ENCODE measurements around the gene HNRNPAB.

HNRNPAB gene

GRCh38 chr5:178247481-178248456 lies 43.4 kb downstream of the HNRNPAB start:
- no peak overlapping the region for H3K27ac ChIP-seq (ENCODE audit: low read depth, low read length)
- no peak overlapping the region for H3K4me3 ChIP-seq (ENCODE audit: low read length)
- H3K56ac ChIP-seq (ENCODE audit: low read length): no peak overlapping the region
- no peak overlapping the region for H4K8ac ChIP-seq (ENCODE audit: low read depth, low read length)
- no peak overlapping the region for H2BK5ac ChIP-seq (ENCODE audit: low read length)
- no peaks in the 10 kb centered on the region for H3K4me1 ChIP-seq (ENCODE audit: control insufficient read depth, low read depth, low read length)
- no peak overlapping the region for H3K18ac ChIP-seq (ENCODE audit: low read length)
- no peak overlapping the region for H2AK5ac ChIP-seq (ENCODE audit: low read length)
- no peak overlapping the region for H3K9ac ChIP-seq (ENCODE audit: low read length)
- H3K79me1 ChIP-seq (ENCODE audit: low read length): no peaks in the 10 kb centered on the region
- H3K4me2 ChIP-seq (ENCODE audit: low read length): no peak overlapping the region
- no peak overlapping the region for H3K23ac ChIP-seq (ENCODE audit: low read length)
- WGBS (ENCODE audit: extremely low coverage, insufficient coverage, low lambda C conversion rate): no CpG with 5 or more reads among the region's 24 CpGs
- H3K79me2 ChIP-seq (ENCODE audit: control insufficient read depth, insufficient read depth, low read length): no peaks in the 10 kb centered on the region
- no peak overlapping the region for H2BK15ac ChIP-seq (replicated peaks; ENCODE audit: low read depth)
- no peak overlapping the region for H3K4ac ChIP-seq (ENCODE audit: low read depth, low read length)
- H3K27me3 ChIP-seq (ENCODE audit: insufficient read depth, low read length, poor library complexity): no peaks in the 10 kb centered on the region
- H4K5ac ChIP-seq (ENCODE audit: low read length): no peak overlapping the region
- DNase-seq: no peak
- no peak overlapping the region for H2BK120ac ChIP-seq (ENCODE audit: low read depth, low read length)
- no peaks in the 10 kb centered on the region for H3K36me3 ChIP-seq (ENCODE audit: control insufficient read depth, insufficient read depth, low read length)

GRCh38 chr5:178248750-178249149 lies 44.4 kb downstream of the HNRNPAB start:
- Histone ChIP-seq H3K9ac (ENCODE audit: low read length) (no peak overlapping the region), H3K79me2 (ENCODE audit: control insufficient read depth, insufficient read depth, low read length) (no peaks in the 10 kb centered on the region), H3K79me1 (ENCODE audit: low read length) (no peaks in the 10 kb centered on the region), H4K5ac (ENCODE audit: low read length) (no peak overlapping the region), H3K23ac (ENCODE audit: low read length) (no peak overlapping the region), H2BK15ac (replicated peaks; ENCODE audit: low read depth) (no peak overlapping the region), H3K4ac (ENCODE audit: low read depth, low read length) (no peak overlapping the region), H3K27me3 (ENCODE audit: insufficient read depth, low read length, poor library complexity) (no peaks in the 10 kb centered on the region), H2AK5ac (ENCODE audit: low read length) (no peak overlapping the region), H2BK120ac (ENCODE audit: low read depth, low read length) (no peak overlapping the region), H4K8ac (ENCODE audit: low read depth, low read length) (no peak overlapping the region), H3K4me3 (ENCODE audit: low read length) (no peak overlapping the region), H3K4me1 (ENCODE audit: control insufficient read depth, low read depth, low read length) (no peaks in the 10 kb centered on the region), H3K4me2 (ENCODE audit: low read length) (no peak overlapping the region), H3K36me3 (ENCODE audit: control insufficient read depth, insufficient read depth, low read length) (no peaks in the 10 kb centered on the region), H3K56ac (ENCODE audit: low read length) (no peak overlapping the region), H3K27ac (ENCODE audit: low read depth, low read length) (no peak overlapping the region), H3K18ac (ENCODE audit: low read length) (no peak overlapping the region), H2BK5ac (ENCODE audit: low read length) (no peak overlapping the region)
- WGBS (ENCODE audit: extremely low coverage, insufficient coverage, low lambda C conversion rate): no CpG with 5 or more reads among the region's 18 CpGs
- no peak for DNase-seq

GRCh38 chr5:178249191-178249989 lies 45.1 kb downstream of the HNRNPAB start:
- Histone ChIP-seq H3K27ac (ENCODE audit: low read depth, low read length) (no peak overlapping the region), H4K5ac (ENCODE audit: low read length) (no peak overlapping the region), H3K4ac (ENCODE audit: low read depth, low read length) (no peak overlapping the region), H3K9ac (ENCODE audit: low read length) (no peak overlapping the region), H2BK120ac (ENCODE audit: low read depth, low read length) (no peak overlapping the region), H3K36me3 (ENCODE audit: control insufficient read depth, insufficient read depth, low read length) (no peaks in the 10 kb centered on the region), H2BK15ac (replicated peaks; ENCODE audit: low read depth) (no peak overlapping the region), H3K56ac (ENCODE audit: low read length) (no peak overlapping the region), H3K4me2 (ENCODE audit: low read length) (no peak overlapping the region), H2BK5ac (ENCODE audit: low read length) (no peak overlapping the region), H4K8ac (ENCODE audit: low read depth, low read length) (no peak overlapping the region), H3K23ac (ENCODE audit: low read length) (no peak overlapping the region), H3K79me2 (ENCODE audit: control insufficient read depth, insufficient read depth, low read length) (no peaks in the 10 kb centered on the region), H3K27me3 (ENCODE audit: insufficient read depth, low read length, poor library complexity) (no peaks in the 10 kb centered on the region), H2AK5ac (ENCODE audit: low read length) (no peak overlapping the region), H3K4me1 (ENCODE audit: control insufficient read depth, low read depth, low read length) (no peaks in the 10 kb centered on the region), H3K4me3 (ENCODE audit: low read length) (no peak overlapping the region), H3K79me1 (ENCODE audit: low read length) (no peaks in the 10 kb centered on the region), H3K18ac (ENCODE audit: low read length) (no peak overlapping the region)
- DNase-seq: no peak
- no CpG with 5 or more reads among the region's 13 CpGs for WGBS (ENCODE audit: extremely low coverage, insufficient coverage, low lambda C conversion rate)

- Histone ChIP-seq H2BK15ac (replicated peaks; ENCODE audit: low read depth) (no peak overlapping the region), H3K4ac (ENCODE audit: low read depth, low read length) (no peak overlapping the region), H3K56ac (ENCODE audit: low read length) (no peak overlapping the region), H3K36me3 (ENCODE audit: control insufficient read depth, insufficient read depth, low read length) (no peaks in the 10 kb centered on the region), H4K5ac (ENCODE audit: low read length) (no peak overlapping the region), H3K23ac (ENCODE audit: low read length) (no peak overlapping the region), H3K9ac (ENCODE audit: low read length) (no peak overlapping the region), H2BK5ac (ENCODE audit: low read length) (no peak overlapping the region), H4K8ac (ENCODE audit: low read depth, low read length) (no peak overlapping the region), H3K18ac (ENCODE audit: low read length) (no peak overlapping the region), H3K79me1 (ENCODE audit: low read length) (no peaks in the 10 kb centered on the region), H2AK5ac (ENCODE audit: low read length) (no peak overlapping the region), H3K27ac (ENCODE audit: low read depth, low read length) (no peak overlapping the region), H3K27me3 (ENCODE audit: insufficient read depth, low read length, poor library complexity) (no peaks in the 10 kb centered on the region), H3K79me2 (ENCODE audit: control insufficient read depth, insufficient read depth, low read length) (no peaks in the 10 kb centered on the region), H3K4me3 (ENCODE audit: low read length) (no peak overlapping the region), H3K4me1 (ENCODE audit: control insufficient read depth, low read depth, low read length) (no peaks in the 10 kb centered on the region), H3K4me2 (ENCODE audit: low read length) (no peak overlapping the region), H2BK120ac (ENCODE audit: low read depth, low read length) (no peak overlapping the region)
- no peak for DNase-seq
- WGBS (ENCODE audit: extremely low coverage, insufficient coverage, low lambda C conversion rate): no CpG with 5 or more reads among the region's 6 CpGs
Measured at GRCh38 chr5:178250263-178250662, 45.9 kb downstream of the HNRNPAB start.

GRCh38 chr5:178252258-178252657 lies 47.9 kb downstream of the HNRNPAB start:
- Histone ChIP-seq H3K79me1 (ENCODE audit: low read length) (no peaks in the 10 kb centered on the region), H3K36me3 (ENCODE audit: control insufficient read depth, insufficient read depth, low read length) (no peaks in the 10 kb centered on the region), H3K27me3 (ENCODE audit: insufficient read depth, low read length, poor library complexity) (no peaks in the 10 kb centered on the region), H3K4me3 (ENCODE audit: low read length) (no peak overlapping the region), H3K4me1 (ENCODE audit: control insufficient read depth, low read depth, low read length) (no peaks in the 10 kb centered on the region), H3K18ac (ENCODE audit: low read length) (no peak overlapping the region), H2AK5ac (ENCODE audit: low read length) (no peak overlapping the region), H4K5ac (ENCODE audit: low read length) (no peak overlapping the region), H3K79me2 (ENCODE audit: control insufficient read depth, insufficient read depth, low read length) (no peaks in the 10 kb centered on the region), H2BK5ac (ENCODE audit: low read length) (no peak overlapping the region), H4K8ac (ENCODE audit: low read depth, low read length) (no peak overlapping the region), H3K4ac (ENCODE audit: low read depth, low read length) (no peak overlapping the region), H2BK15ac (replicated peaks; ENCODE audit: low read depth) (no peak overlapping the region), H2BK120ac (ENCODE audit: low read depth, low read length) (no peak overlapping the region), H3K23ac (ENCODE audit: low read length) (no peak overlapping the region), H3K56ac (ENCODE audit: low read length) (no peak overlapping the region), H3K4me2 (ENCODE audit: low read length) (no peak overlapping the region), H3K27ac (ENCODE audit: low read depth, low read length) (no peak overlapping the region), H3K9ac (ENCODE audit: low read length) (no peak overlapping the region)
- no CpG with 5 or more reads among the region's 8 CpGs for WGBS (ENCODE audit: extremely low coverage, insufficient coverage, low lambda C conversion rate)
- DNase-seq: no peak

Data from mesendoderm (in vitro differentiated cells).